ENCODE data around the gene RTN4IP1.
A peak's percentile ranks its signal among the peaks of the same experiment; 100 is the strongest.
"Not testable (repeated sequence)": the region's sequence is repeated elsewhere in the genome, so short reads cannot be mapped to it uniquely, and the experiment has no call there.

RTN4IP1 gene

GRCh38 chr6:106628658-106629102, 618 bp downstream of the RTN4IP1 start:
- no peak for DNase-seq (ENCODE audit: low spot score)

- not testable (repeated sequence) for DNase-seq (ENCODE audit: low spot score)
Measured at GRCh38 chr6:106627760-106628159, 1.5 kb downstream of the RTN4IP1 start.

DNA sequence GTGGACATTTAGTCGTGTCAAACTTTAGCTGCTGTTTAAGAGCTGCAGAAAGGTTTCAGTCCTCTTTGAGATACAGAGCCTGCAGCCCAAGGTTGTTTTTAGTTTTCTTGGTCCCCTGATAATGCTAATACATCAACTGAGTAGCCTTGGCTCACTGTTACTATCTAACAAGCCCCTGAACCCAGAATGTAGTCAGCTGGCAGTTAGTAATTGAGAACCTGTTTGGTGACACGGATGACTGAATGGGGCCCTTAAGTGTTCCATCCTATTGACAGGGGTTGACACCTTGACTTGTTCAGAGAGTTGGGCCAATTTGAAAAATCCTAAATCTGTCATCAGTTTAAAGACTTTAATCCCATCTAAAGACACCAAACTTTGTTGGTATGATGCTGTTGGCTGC, 2.8 kb downstream of the RTN4IP1 start:
- no peak for DNase-seq (ENCODE audit: low spot score)

- no peak for DNase-seq (ENCODE audit: low spot score)
Measured at GRCh38 chr6:106623039-106623438, 6.3 kb downstream of the RTN4IP1 start.

GRCh38 chr6:106622412-106622811, 6.9 kb downstream of the RTN4IP1 start:
- DNase-seq (ENCODE audit: low spot score), result no peak

- no peak for DNase-seq (ENCODE audit: low spot score)
Measured at GRCh38 chr6:106620931-106621672, 8.2 kb downstream of the RTN4IP1 start.

DNA sequence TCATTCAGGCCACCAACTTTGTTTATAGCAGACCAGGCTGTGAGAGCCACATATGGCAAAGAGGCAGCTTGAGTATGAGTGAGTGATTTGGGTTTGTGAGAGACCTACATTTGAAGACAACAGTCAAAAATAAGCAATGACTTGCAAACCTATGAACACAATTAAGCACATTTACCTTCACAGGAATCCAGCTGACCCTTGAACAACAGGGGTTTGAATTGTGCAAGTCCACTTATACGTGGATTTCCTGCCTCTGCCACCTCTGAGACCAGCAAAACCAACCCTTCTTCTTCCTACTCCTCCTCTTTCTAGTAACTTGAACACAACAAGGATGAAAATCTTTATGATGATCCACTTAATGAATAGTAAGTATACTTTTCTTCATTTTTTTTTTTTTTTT, 10.1 kb downstream of the RTN4IP1 start:
- DNase-seq (ENCODE audit: low spot score), result no peak

GRCh38 chr6:106618324-106618723, 11.0 kb downstream of the RTN4IP1 start:
- DNase-seq (ENCODE audit: low spot score), result no peak

- no peak for DNase-seq (ENCODE audit: low spot score)
Measured at GRCh38 chr6:106617857-106618256, 11.4 kb downstream of the RTN4IP1 start.

DNA sequence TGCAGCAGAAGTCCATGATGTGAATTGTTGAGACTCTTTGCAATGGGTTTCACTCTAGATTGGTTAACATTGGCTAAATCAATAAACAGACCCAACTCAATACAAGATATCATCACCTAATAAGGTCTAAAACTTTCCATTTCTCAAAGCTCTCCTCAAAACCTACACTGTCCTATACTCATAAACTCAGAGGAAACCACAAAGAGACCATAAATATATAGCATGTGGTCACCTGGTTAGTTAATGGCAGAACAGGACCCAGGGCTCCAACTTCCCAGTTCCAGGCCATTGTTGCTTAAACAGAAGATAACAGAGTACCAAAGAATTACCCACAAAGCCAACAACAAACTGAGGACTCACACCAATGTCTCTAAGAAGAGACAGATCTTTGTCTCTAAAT, 12.0 kb downstream of the RTN4IP1 start:
- DNase-seq (ENCODE audit: low spot score), result no peak

DNA sequence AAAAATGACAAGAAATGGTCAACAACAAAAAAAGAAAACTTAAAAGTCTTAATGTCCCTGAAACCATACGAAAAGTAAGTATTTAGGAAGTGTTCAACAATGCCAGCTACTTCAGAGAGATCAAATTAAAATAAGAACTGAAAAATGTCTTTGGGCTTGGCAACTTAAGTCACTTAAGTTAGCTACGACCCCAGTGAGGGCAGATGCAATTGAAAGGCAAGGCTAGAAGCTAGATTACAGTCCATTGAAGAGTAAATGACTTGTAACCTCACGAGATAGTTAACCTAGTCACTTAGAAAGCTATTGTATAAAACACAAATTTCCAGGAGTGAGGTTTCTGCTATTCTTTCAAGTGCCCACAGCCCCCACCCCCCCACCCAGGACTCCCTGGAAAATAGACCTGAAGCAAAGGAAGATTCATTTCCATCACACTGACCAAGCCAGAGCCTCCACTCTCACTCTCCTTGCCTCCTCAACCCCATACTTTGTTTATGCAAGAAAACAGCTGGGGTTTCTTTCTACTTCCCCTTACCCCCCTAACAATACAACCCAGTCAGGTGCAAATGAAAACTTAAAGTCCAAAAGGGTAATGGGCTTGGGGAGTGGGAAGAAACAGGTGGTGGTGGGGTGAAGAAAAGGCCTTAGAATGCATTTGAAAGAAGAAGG, 14.6 kb downstream of the RTN4IP1 start:
- no peak for DNase-seq (ENCODE audit: low spot score)

DNA sequence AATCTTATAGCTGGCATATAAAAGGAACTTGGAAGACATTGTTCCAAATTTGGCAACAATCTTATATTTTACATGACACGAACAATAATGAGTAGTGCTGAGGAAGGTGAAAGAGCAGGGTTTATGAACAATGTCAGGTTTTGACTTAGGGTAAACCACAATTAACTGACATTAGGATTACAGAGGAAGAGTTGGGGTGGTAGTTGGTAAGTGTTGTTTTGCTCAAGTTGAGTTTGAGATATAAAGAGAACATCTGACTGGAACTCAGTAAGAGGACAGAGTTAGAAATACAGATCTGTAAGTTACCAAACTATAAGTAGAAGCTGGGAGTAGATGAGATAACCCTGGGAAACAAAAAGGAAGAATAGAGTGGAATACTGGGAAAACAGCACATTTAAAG, 15.1 kb downstream of the RTN4IP1 start:
- no peak for DNase-seq (ENCODE audit: low spot score)

- no peak for DNase-seq (ENCODE audit: low spot score)
Measured at GRCh38 chr6:106613590-106613989, 15.7 kb downstream of the RTN4IP1 start.

- DNase-seq (ENCODE audit: low spot score), result no peak
Measured at GRCh38 chr6:106612671-106613416, 16.5 kb downstream of the RTN4IP1 start.

- no peak for DNase-seq (ENCODE audit: low spot score)
Measured at GRCh38 chr6:106611030-106611429, 18.3 kb downstream of the RTN4IP1 start.

- no peak for DNase-seq (ENCODE audit: low spot score)
Measured at GRCh38 chr6:106609699-106610098, 19.6 kb downstream of the RTN4IP1 start.

- peak; percentile 64 for DNase-seq (ENCODE audit: low spot score)
Measured at GRCh38 chr6:106608080-106608668, 21.1 kb downstream of the RTN4IP1 start.

GRCh38 chr6:106600329-106600728, 29.0 kb downstream of the RTN4IP1 start:
- DNase-seq (ENCODE audit: low spot score), result no peak

DNA sequence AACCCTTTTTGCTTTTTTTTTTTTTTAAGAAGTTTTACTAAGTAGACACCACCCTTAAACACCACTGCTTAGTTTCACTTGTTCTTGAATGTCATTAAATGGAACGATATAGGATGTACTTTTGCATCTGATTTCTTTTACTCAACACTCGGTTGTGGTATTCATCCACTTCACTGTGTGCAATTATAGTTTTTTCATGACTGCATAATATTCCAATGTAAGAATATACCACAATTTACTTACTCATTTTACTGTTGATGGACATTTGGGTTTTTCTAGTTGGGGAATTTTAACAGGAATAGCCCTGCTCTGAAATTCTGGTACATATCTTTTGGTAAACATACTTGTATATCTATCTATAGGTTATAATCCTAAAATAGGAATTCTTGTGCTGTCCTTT, 29.9 kb downstream of the RTN4IP1 start:
- DNase-seq (ENCODE audit: low spot score), result no peak

DNA sequence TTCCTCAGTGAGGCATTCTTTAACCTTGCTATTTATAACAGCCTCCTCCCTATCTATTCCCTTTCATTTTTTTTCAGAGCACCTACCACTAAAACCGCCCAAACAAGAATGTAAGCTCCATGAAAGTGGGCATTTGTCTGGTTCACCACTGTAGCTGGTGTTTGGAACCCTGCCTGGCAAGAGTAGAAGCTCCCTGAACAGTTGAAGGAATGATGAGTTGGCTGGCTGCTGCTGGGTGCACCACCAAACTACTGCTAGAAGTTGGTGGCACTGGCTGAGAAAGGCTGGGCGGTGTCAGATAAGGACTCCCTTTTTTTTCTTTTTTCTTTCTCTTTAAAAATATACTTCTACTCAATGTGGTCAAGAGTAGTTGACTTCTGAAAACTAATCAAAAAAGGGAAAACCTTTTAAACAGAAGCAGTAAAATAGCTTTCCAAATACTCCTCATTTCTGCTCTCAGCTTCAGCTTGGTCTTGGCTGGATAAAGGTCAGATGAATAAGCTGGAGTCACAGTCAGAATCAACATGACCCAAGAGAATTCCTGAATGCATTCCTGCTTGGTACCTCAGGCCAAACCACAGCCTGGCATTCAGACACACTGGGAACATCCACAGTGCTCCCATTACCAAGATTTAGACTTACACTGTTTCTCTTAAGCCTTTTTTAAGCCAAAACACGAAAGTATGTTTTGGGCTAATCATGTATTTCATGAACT, 38.0 kb downstream of the RTN4IP1 start:
- no peak for DNase-seq (ENCODE audit: low spot score)

- not testable (repeated sequence) for DNase-seq (ENCODE audit: low spot score)
Measured at GRCh38 chr6:106588937-106589336, 40.4 kb downstream of the RTN4IP1 start.
